ENCODE measurements around the gene FEZ2.

FEZ2 gene

GRCh38 chr2:36536776-36537175 is 61.2 kb downstream of the FEZ2 start:
- Mint-ChIP-seq H3K4me1 (peaks cover 6% of the 10 kb centered on the region), H3K9me3 (no peaks in the 10 kb centered on the region), H3K27ac (no peak overlapping the region), H3K27me3 (ENCODE audit: low read depth, poor library complexity) (peaks cover 3% of the 10 kb centered on the region), H3K4me3 (no peak overlapping the region), H3K36me3 (ENCODE audit: low read depth) (peaks cover 50% of the 10 kb centered on the region)
- DNase-seq = no peak
- TF ChIP-seq CTCF (IDR thresholded peaks at IDR 0.05) = no peak

GRCh38 chr2:36535099-36535498 is 62.9 kb downstream of the FEZ2 start:
- no peak for DNase-seq
- TF ChIP-seq CTCF (IDR thresholded peaks at IDR 0.05) = no peak
- H3K27ac Mint-ChIP-seq = no peak overlapping the region
- H3K4me3 Mint-ChIP-seq = no peak overlapping the region
- peaks cover 3% of the 10 kb centered on the region for H3K27me3 Mint-ChIP-seq (ENCODE audit: low read depth, poor library complexity)
- H3K4me1 Mint-ChIP-seq = peaks cover 19% of the 10 kb centered on the region
- H3K36me3 Mint-ChIP-seq (ENCODE audit: low read depth) = peaks cover 50% of the 10 kb centered on the region
- no peaks in the 10 kb centered on the region for H3K9me3 Mint-ChIP-seq

GRCh38 chr2:36534275-36534799 is 63.6 kb downstream of the FEZ2 start:
- Mint-ChIP-seq H3K4me1 (peaks cover 25% of the 10 kb centered on the region), H3K9me3 (no peaks in the 10 kb centered on the region), H3K27ac (no peak overlapping the region), H3K27me3 (ENCODE audit: low read depth, poor library complexity) (peaks cover 3% of the 10 kb centered on the region), H3K4me3 (no peak overlapping the region), H3K36me3 (ENCODE audit: low read depth) (peaks cover 50% of the 10 kb centered on the region)
- no peak for TF ChIP-seq CTCF (IDR thresholded peaks at IDR 0.05)
- no peak for DNase-seq

- TF ChIP-seq CTCF (IDR thresholded peaks at IDR 0.05) = no peak
- Mint-ChIP-seq H3K27me3 (ENCODE audit: low read depth, poor library complexity) (no peaks in the 10 kb centered on the region), H3K4me1 (peaks cover 41% of the 10 kb centered on the region), H3K4me3 (no peak overlapping the region), H3K9me3 (no peaks in the 10 kb centered on the region), H3K36me3 (ENCODE audit: low read depth) (peaks cover 33% of the 10 kb centered on the region), H3K27ac (no peak overlapping the region)
- no peak for DNase-seq
Observed at GRCh38 chr2:36530983-36531354, 67.0 kb downstream of the FEZ2 start.

GRCh38 chr2:36530178-36530982 is 67.6 kb downstream of the FEZ2 start:
- no peaks in the 10 kb centered on the region for H3K27me3 Mint-ChIP-seq (ENCODE audit: low read depth, poor library complexity)
- peaks cover 32% of the 10 kb centered on the region for H3K36me3 Mint-ChIP-seq (ENCODE audit: low read depth)
- no peak overlapping the region for H3K4me3 Mint-ChIP-seq
- no peaks in the 10 kb centered on the region for H3K9me3 Mint-ChIP-seq
- H3K27ac Mint-ChIP-seq = no peak overlapping the region
- no peak for DNase-seq
- H3K4me1 Mint-ChIP-seq = peaks cover 41% of the 10 kb centered on the region
- TF ChIP-seq CTCF (IDR thresholded peaks at IDR 0.05) = no peak
